Progenitor cell of endocrine pancreas (in vitro differentiated cells): ENCODE data around the gene IFI35. TPM values are rescaled to one million over a fixed set of nuclear protein-coding genes. Genes with fewer than 3 reads are reported as not detected.

Experiments
- DNase-seq: peaks from one replicate; pipeline ENCODE4 v3.0.0; 2021; ENCODE audit warnings: low spot score; ENCODE audit not compliant: unreplicated experiment
- H3K27ac Mint-ChIP-seq: 2 replicates; pipeline ENCODE4 v1.8.0; 2021; ENCODE audit warnings: mild to moderate bottlenecking, moderate library complexity, mixed read lengths
- H3K27me3 Mint-ChIP-seq: 2 replicates; pipeline ENCODE4 v1.8.0; 2021; ENCODE audit warnings: mixed read lengths
- H3K36me3 Mint-ChIP-seq: 2 replicates; pipeline ENCODE4 v1.8.0; 2022; ENCODE audit warnings: mixed read lengths; ENCODE audit not compliant: insufficient read depth
- H3K4me1 Mint-ChIP-seq: 2 replicates; pipeline ENCODE4 v1.8.0; 2021; ENCODE audit warnings: low read depth, mixed read lengths
- H3K4me3 Mint-ChIP-seq: 2 replicates; pipeline ENCODE4 v1.8.0; 2021; ENCODE audit warnings: low read depth, mild to moderate bottlenecking, moderate library complexity, mixed read lengths
- H3K9me3 Mint-ChIP-seq: 2 replicates; pipeline ENCODE4 v1.8.0; 2021; ENCODE audit warnings: low read depth, mixed read lengths
- CTCF ChIP-seq: fragments of 200-600 bp; sonication (generic); IDR thresholded peaks from one replicate; pipeline ENCODE4 v1.5.0; 2021; ENCODE audit warnings: antibody characterized with exemption, mild to moderate bottlenecking; ENCODE audit not compliant: unreplicated experiment
- total RNA-seq: library from RNA; stranded (reverse); gene quantifications from 2 replicates; pipeline ENCODE4 v1.2.1, GENCODE V29; 2021

IFI35 gene
- total RNA-seq, 1 donor from 2014 or later, result 1.6 TPM

GRCh38 chr17:43062984-43063638, 56.5 kb downstream of the IFI35 start:
- no peaks in the 10 kb centered on the region for H3K27me3 Mint-ChIP-seq
- H3K27ac Mint-ChIP-seq, result no peak overlapping the region
- no peak overlapping the region for H3K4me3 Mint-ChIP-seq
- no peaks in the 10 kb centered on the region for H3K4me1 Mint-ChIP-seq
- DNase-seq, result no peak
- H3K36me3 Mint-ChIP-seq, result peaks cover 2% of the 10 kb centered on the region
- H3K9me3 Mint-ChIP-seq, result no peaks in the 10 kb centered on the region
- TF ChIP-seq CTCF, result no peak

Other genes starting within 250 kb of the IFI35 start
- 4.3 and 4.4 TPM in 2 replicates for gene RAMP2, start 245.6 kb upstream of the IFI35 start, total RNA-seq
- 76.5 and 81.3 TPM in 2 replicates for gene VPS25, start 233.3 kb upstream of the IFI35 start, total RNA-seq
- gene WNK4, start 226.2 kb upstream of the IFI35 start, total RNA-seq, result 5.8 and 6.3 TPM in 2 replicates
- 84.9 and 85.4 TPM in 2 replicates for gene COA3, start 208.1 kb upstream of the IFI35 start, total RNA-seq
- gene CNTD1, start 207.9 kb upstream of the IFI35 start, total RNA-seq, result not detected in 2 replicates
- gene BECN1, start 182.5 kb upstream of the IFI35 start, total RNA-seq, result 63.4 and 67.1 TPM in 2 replicates
- 121 and 129 TPM in 2 replicates for gene PSME3, start 173.4 kb upstream of the IFI35 start, total RNA-seq
- 4.1 and 4.3 TPM in 2 replicates for gene AOC2, start 162.2 kb upstream of the IFI35 start, total RNA-seq
- 1.2 and 2.6 TPM in 2 replicates for gene AOC3, start 155.6 kb upstream of the IFI35 start, total RNA-seq
- gene G6PC1, start 106.0 kb upstream of the IFI35 start, total RNA-seq, result not detected in 2 replicates
- 59.3 and 69.8 TPM in 2 replicates for gene AARSD1, start 42.3 kb upstream of the IFI35 start, total RNA-seq
- gene PTGES3L, start 26.7 kb upstream of the IFI35 start, total RNA-seq, result 5.6 and 6.5 TPM in 2 replicates
- 21.0 and 22.6 TPM in 2 replicates for gene RUNDC1, start 26.2 kb upstream of the IFI35 start, total RNA-seq
- gene RPL27, start 8.4 kb upstream of the IFI35 start, total RNA-seq, result 862 and 881 TPM in 2 replicates
- gene VAT1, start 15.6 kb downstream of the IFI35 start, total RNA-seq, result 201 and 202 TPM in 2 replicates
- 12.4 and 14.6 TPM in 2 replicates for gene RND2, start 18.4 kb downstream of the IFI35 start, total RNA-seq
- 27.7 and 34.2 TPM in 2 replicates for gene BRCA1, start 118.6 kb downstream of the IFI35 start, total RNA-seq
- gene NBR1, start 164.4 kb downstream of the IFI35 start, total RNA-seq, result 54.8 and 59.5 TPM in 2 replicates
- 5.1 and 8.6 TPM in 2 replicates for gene TMEM106A, start 205.1 kb downstream of the IFI35 start, total RNA-seq
- gene CCDC200, start 221.8 kb downstream of the IFI35 start, total RNA-seq, result not detected in 2 replicates
- 7,084 and 7,668 TPM in 2 replicates for gene RNU2-1, start 227.2 kb downstream of the IFI35 start, total RNA-seq